GM18907 (cell line): ENCODE results near the gene CYP3A5.

Experiments
- ATAC-seq: cut with Tn5 transposase; IDR thresholded peaks from one replicate; pipeline ENCODE4 v1.9.1; 2021; ENCODE audit warnings: mild to moderate bottlenecking, moderate library complexity; ENCODE audit not compliant: unreplicated experiment

Gene CYP3A5

DNA sequence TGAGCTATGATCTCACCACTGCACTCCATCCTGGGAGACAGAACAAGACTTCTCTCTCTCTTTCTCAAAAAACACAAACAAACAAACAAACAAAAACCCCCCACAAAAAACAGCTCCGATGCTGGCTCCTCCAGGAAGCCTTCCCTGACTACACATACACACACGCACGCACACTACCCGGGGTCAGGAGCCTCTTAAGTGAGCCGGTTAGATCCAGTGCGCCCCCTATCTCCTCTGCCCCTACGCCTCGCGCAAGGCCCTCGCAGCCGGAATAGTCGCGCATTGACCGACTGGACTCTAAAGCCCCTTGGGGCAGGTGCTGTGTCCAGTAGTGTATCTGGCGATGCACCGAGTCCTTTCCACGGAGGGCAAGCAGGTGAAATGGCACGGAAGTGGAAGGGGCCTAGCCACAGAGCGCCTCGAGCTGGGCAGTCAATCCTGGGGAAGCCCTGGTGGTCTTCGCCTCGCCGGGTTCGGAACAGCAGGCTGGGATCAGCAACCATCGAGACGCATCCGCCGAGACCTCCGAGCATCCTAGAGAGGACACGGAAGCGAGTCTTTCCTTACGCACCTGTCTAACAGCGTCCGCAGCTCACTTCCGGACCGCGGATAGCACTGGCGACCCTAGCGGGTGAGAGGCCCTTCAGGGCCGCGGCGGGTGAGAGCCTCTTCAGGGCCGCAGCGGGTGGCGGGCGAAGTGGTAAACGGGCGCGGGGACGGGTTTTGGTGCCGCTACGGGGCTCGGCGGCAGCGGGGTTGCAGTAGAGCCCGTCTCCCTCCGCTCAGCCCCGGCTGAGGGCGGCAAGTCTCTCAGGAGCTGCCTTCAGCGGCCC is 63.2 kb downstream of the CYP3A5 start, which contains the start of gene ZSCAN25:
ZSCAN25 (plus strand) TSS at position 588 of the 833 bp plus-strand sequence. CDS start 2,661 bp downstream, outside the sequence.
- ATAC-seq, result peak; percentile 93

DNA sequence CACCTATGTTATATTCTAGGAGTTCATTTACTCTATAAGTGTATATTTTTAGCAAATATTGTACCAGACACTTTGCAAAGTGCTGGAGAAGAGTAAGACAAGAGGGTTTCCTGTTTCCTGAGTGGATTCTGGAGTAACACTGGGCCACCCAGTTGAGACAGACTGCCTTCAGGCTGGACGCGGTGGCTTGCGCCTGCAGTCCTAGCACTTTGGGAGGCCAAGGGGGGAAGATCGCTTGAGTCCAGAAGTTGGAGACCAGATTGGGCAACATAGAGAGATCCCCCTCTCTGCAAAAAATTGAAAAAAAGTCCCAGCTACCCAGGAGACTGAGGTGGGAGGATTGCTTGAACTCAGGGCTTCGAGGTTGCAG is 63.8 kb downstream of the CYP3A5 start:
- no peak for ATAC-seq

DNA sequence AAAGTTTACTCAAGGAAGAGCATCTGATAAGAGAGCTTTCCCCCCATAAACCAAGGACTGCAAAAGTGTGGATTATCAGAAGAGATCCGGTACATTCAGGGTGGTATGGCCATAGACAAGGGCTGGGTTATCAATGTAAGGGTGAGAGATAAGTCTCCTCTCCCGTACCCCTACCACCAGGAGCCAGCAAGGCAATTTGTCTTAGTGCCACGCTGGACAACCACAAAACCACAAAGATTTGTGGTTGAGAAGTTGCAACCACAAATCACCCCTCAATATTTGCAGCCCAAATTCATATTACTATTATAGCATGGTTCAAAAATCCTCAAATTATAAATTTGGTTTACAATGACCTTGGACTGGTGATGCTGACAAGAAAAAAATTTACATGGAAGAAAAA is 65.3 kb downstream of the CYP3A5 start:
- no peak for ATAC-seq

DNA sequence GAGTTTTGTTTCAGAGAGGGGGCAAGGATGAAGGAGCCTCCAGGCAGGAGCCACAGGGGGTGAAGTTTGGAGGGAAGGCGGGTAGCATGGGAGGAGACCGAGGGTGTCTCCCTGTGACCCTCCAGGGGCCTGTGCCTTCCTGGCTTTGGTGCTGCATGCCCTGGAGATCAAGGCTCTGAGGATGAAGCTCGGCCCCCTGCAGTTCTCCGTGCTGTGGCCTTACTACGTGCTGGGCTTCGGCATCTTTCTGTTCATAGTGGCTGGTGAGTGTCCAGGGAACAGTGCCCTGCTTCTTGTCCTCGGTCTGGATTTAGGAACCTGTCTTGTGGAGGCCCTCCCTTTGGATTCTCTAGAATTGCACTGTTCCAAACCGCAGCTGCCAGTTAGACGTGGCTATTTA is 72.2 kb downstream of the CYP3A5 start:
- no peak for ATAC-seq

DNA sequence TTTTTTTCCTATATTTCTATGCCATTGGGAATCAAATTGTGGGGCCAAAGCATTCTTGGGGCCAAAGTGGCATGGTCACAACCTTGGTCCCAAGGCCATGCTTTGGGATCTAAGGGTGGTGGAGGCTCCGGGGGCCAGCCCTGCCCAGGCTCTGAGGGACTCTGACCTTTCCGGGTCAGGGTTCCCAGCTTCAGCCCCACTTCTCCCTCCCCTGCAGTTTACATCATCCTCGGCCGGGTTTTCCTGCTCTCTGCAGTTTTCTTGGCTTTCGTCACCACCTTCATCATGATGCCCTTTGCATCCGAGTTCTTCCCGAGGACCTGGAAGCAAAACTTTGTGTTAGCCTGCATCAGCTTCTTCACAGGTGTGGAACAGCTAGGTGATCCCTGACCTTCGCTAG is 73.3 kb downstream of the CYP3A5 start:
- ATAC-seq, result no peak

DNA sequence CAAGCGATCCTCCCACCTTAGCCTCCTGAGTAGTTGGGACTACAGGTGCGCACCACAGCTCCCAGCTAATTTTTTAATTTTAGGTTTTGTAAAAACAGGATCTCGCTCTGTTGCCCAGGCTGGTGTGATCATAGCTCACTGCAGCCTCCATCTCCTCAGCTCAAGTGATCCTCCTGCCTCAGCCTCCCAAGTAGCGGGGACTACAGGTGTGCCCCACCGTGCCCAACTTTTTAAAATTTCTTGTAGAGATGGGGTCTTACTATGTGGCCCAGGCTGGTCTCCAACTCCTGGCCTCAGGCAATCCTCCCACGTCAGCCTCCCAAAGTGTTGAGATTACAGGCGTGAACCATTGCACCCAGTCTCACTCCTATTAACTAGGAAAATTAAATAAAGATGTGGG is 74.3 kb downstream of the CYP3A5 start:
- no peak for ATAC-seq

DNA sequence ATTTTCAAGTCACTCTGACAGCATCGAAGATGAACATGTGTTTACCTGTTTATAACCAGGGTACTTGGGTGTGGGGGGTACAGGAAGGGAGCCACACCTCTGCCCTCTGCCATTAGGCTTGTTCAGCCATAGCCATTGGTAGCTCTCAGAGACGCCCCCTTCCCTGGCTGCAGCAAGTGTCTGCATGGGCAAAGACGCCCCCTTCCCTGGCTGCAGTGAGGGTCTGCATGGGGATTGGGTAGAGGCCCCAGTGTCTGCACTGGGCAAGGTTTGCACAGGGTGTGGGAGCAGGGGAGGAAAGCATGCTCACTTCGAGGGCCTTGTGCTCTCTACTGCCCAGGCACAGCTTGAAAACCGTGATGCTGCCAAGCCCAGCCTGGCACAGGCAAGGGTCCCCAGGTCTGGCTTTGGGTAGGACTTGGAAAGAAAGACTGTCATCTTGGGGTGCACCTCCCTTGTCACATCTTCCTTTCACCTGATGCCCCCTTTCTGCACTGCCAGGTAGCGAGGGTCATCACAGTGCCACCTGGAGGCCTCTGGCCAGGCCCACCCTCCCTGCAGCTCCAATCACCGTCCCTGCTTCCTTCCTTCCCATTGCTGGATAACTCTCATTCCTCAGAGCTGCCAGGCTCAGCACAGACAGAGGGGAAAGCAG is 78.0 kb downstream of the CYP3A5 start:
- ATAC-seq, result no peak

DNA sequence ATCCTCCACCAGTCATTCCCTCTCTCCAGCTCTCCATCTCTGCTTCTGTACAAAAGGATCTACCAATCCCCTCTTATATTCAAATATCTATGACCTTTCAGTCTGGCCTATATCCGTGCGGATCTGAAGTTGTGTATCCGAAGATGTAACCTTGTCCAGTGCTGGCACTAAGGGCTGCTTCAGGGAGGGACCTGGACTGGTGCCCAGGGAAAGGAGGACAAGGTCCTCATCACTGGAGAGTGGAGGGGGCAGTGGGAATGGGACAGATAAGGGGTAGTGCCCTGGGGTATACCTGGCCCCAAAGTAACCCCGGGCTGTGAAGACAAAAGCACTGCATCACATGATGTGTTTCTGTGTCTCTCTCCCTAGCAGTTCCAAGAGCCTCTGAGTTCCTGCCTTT is 80.0 kb downstream of the CYP3A5 start:
- ATAC-seq, result no peak
